Mesothelial cell of epicardium (in vitro differentiated cells): ENCODE data around the gene IQCF5. TPM values are rescaled to one million over a fixed set of nuclear protein-coding genes. Genes with fewer than 3 reads are reported as not detected.

Experiments
- DNase-seq, 2 experiments: peaks; one replicate each; pipeline ENCODE4 v3.0.0; 2021; ENCODE audit warnings: low spot score in 2 of 2; ENCODE audit not compliant: unreplicated experiment in 2 of 2
- H3K27ac Mint-ChIP-seq: 2 replicates; pipeline ENCODE4 v1.8.0; 2021; ENCODE audit warnings: mixed read lengths
- H3K27me3 Mint-ChIP-seq: 2 replicates; pipeline ENCODE4 v1.8.0; 2021; ENCODE audit warnings: low read depth, mixed read lengths
- H3K36me3 Mint-ChIP-seq: 2 replicates; pipeline ENCODE4 v1.8.0; 2021; ENCODE audit warnings: mixed read lengths
- H3K4me1 Mint-ChIP-seq: 2 replicates; pipeline ENCODE4 v1.8.0; 2021; ENCODE audit warnings: mixed read lengths
- H3K4me3 Mint-ChIP-seq: 2 replicates; pipeline ENCODE4 v1.8.0; 2021; ENCODE audit warnings: mild to moderate bottlenecking, moderate library complexity, mixed read lengths
- H3K9me3 Mint-ChIP-seq: 2 replicates; pipeline ENCODE4 v1.8.0; 2021; ENCODE audit warnings: mixed read lengths
- CTCF ChIP-seq: fragments of 200-600 bp; sonication (generic); IDR thresholded peaks from one replicate; pipeline ENCODE4 v1.5.0; 2021; ENCODE audit warnings: antibody characterized with exemption; ENCODE audit not compliant: unreplicated experiment
- total RNA-seq: library from RNA; stranded (reverse); gene quantifications from 3 replicates; pipeline ENCODE4 v1.2.1, GENCODE V29; 2021

IQCF5 gene
- total RNA-seq, 1 donor from 2014 or later = not detected

GRCh38 chr3:51897391-51897790 lies 22.0 kb upstream of the IQCF5 start:
- H3K27ac Mint-ChIP-seq = no peak overlapping the region
- H3K4me3 Mint-ChIP-seq = no peak overlapping the region

GRCh38 chr3:51896607-51897305 lies 21.4 kb upstream of the IQCF5 start:
- no peak for TF ChIP-seq CTCF
- no peaks in the 10 kb centered on the region for H3K4me1 Mint-ChIP-seq
- DNase-seq = no peak
- no peaks in the 10 kb centered on the region for H3K36me3 Mint-ChIP-seq
- no peak overlapping the region for H3K27ac Mint-ChIP-seq
- H3K9me3 Mint-ChIP-seq = no peaks in the 10 kb centered on the region
- no peak overlapping the region for H3K4me3 Mint-ChIP-seq
- H3K27me3 Mint-ChIP-seq = peaks cover 51% of the 10 kb centered on the region

More at GRCh38 chr3:51897391-51897790, 22.0 kb upstream of the IQCF5 start:
- DNase-seq = no peak
- TF ChIP-seq CTCF = no peak
- no peaks in the 10 kb centered on the region for H3K36me3 Mint-ChIP-seq
- no peaks in the 10 kb centered on the region for H3K9me3 Mint-ChIP-seq
- H3K27me3 Mint-ChIP-seq = peaks cover 52% of the 10 kb centered on the region
- no peaks in the 10 kb centered on the region for H3K4me1 Mint-ChIP-seq

GRCh38 chr3:51894939-51895338 lies 19.5 kb upstream of the IQCF5 start:
- Mint-ChIP-seq H3K4me3 (no peak overlapping the region), H3K9me3 (no peaks in the 10 kb centered on the region), H3K27ac (no peak overlapping the region), H3K36me3 (no peaks in the 10 kb centered on the region), H3K4me1 (no peaks in the 10 kb centered on the region), H3K27me3 (peaks cover 51% of the 10 kb centered on the region)
- DNase-seq = no peak
- no peak for TF ChIP-seq CTCF

- TF ChIP-seq CTCF = no peak
- Mint-ChIP-seq H3K4me1 (no peaks in the 10 kb centered on the region), H3K9me3 (no peaks in the 10 kb centered on the region), H3K27me3 (peaks cover 52% of the 10 kb centered on the region), H3K4me3 (no peak overlapping the region), H3K36me3 (no peaks in the 10 kb centered on the region), H3K27ac (no peak overlapping the region)
- DNase-seq = no peak
Observed at GRCh38 chr3:51894391-51894790, 19.0 kb upstream of the IQCF5 start.

- H3K4me3 Mint-ChIP-seq = no peak overlapping the region
- TF ChIP-seq CTCF = no peak
- H3K9me3 Mint-ChIP-seq = no peaks in the 10 kb centered on the region
- H3K27ac Mint-ChIP-seq = no peak overlapping the region
- H3K36me3 Mint-ChIP-seq = no peaks in the 10 kb centered on the region
- DNase-seq = no peak
- H3K4me1 Mint-ChIP-seq = no peaks in the 10 kb centered on the region
- peaks cover 31% of the 10 kb centered on the region for H3K27me3 Mint-ChIP-seq
Observed at GRCh38 chr3:51891242-51892039, 16.0 kb upstream of the IQCF5 start.
